HepG2 (cell line): ENCODE measurements around the gene BCAS4. TPM values are rescaled to one million over a fixed set of nuclear protein-coding genes. Genes with fewer than 3 reads are reported as not detected.

Experiments used
- EZH2 ChIP-seq: conservative IDR thresholded peaks from 2 replicates; pipeline ENCODE4 v1.6.1; 2012; ENCODE audit warnings: mild to moderate bottlenecking, low read depth, low read length, moderate library complexity
- PAXIP1 ChIP-seq: sonication (generic); formaldehyde crosslinking; conservative IDR thresholded peaks from 2 replicates; pipeline ENCODE4 v1.4.0; 2020; ENCODE audit warnings: mild to moderate bottlenecking, missing genetic modification reagents, moderate library complexity
- POLR2AphosphoS5 ChIP-seq: IDR thresholded peaks from 2 replicates; pipeline ENCODE4 v1.6.1; 2012; ENCODE audit warnings: low read depth, low read length
- SALL1 ChIP-seq: sonication (generic); formaldehyde crosslinking; IDR thresholded peaks from 2 replicates; pipeline ENCODE4 v1.8.0; 2022; ENCODE audit warnings: mild to moderate bottlenecking, missing genetic modification reagents
- SIX4 ChIP-seq: sonication (generic); formaldehyde crosslinking; IDR thresholded peaks from 2 replicates; pipeline ENCODE4 v1.4.0; 2020; ENCODE audit warnings: missing genetic modification reagents
- SP2 ChIP-seq: sonication (generic); formaldehyde crosslinking; IDR thresholded peaks from 2 replicates; pipeline ENCODE4 v1.5.1; 2020; ENCODE audit warnings: mild to moderate bottlenecking, missing genetic modification reagents
- TIGD3 ChIP-seq: sonication (generic); formaldehyde crosslinking; IDR thresholded peaks from 2 replicates; pipeline ENCODE4 v1.5.1; 2020; ENCODE audit warnings: mild to moderate bottlenecking, missing genetic modification reagents, borderline replicate concordance
- ZBED4 ChIP-seq: sonication (generic); formaldehyde crosslinking; IDR thresholded peaks from 2 replicates; pipeline ENCODE4 v1.4.0; 2020; ENCODE audit warnings: missing genetic modification reagents, borderline replicate concordance
- ZBTB43 ChIP-seq: sonication (generic); formaldehyde crosslinking; conservative IDR thresholded peaks from 2 replicates; pipeline ENCODE4 v1.4.0; 2020; ENCODE audit warnings: missing genetic modification reagents
- ZFX ChIP-seq: sonication (generic); formaldehyde crosslinking; IDR thresholded peaks from 2 replicates; pipeline ENCODE4 v1.4.0; 2020; ENCODE audit warnings: mild to moderate bottlenecking, low read depth, missing genetic modification reagents, moderate library complexity
- ZNF121 ChIP-seq: sonication (generic); formaldehyde crosslinking; IDR thresholded peaks from 2 replicates; pipeline ENCODE4 v1.5.0; 2020; ENCODE audit warnings: mild to moderate bottlenecking, missing genetic modification reagents
- ZNF207 ChIP-seq: fragments of 450-650 bp; IDR thresholded peaks from 2 replicates; pipeline ENCODE4 v1.6.1; 2016; ENCODE audit warnings: antibody characterized with exemption, borderline replicate concordance
- ZNF276 ChIP-seq: sonication (generic); formaldehyde crosslinking; IDR thresholded peaks from 2 replicates; pipeline ENCODE4 v1.4.0; 2020; ENCODE audit warnings: mild to moderate bottlenecking, low read depth, missing genetic modification reagents
- ZNF343 ChIP-seq: sonication (generic); formaldehyde crosslinking; IDR thresholded peaks from 2 replicates; pipeline ENCODE4 v1.4.0; 2020; ENCODE audit warnings: mild to moderate bottlenecking, missing genetic modification reagents
- ZNF501 ChIP-seq: sonication (generic); formaldehyde crosslinking; IDR thresholded peaks from 2 replicates; pipeline ENCODE4 v1.5.1; 2020; ENCODE audit warnings: mild to moderate bottlenecking, moderate library complexity, missing genetic modification reagents
- ZNF660 ChIP-seq: sonication (generic); formaldehyde crosslinking; IDR thresholded peaks from 2 replicates; pipeline ENCODE4 v1.5.1; 2020; ENCODE audit warnings: mild to moderate bottlenecking, low read depth, missing genetic modification reagents, borderline replicate concordance
- polyA plus RNA-seq, 8 experiments: library from polyadenylated mRNA; depleted of rRNA in 3 of 8; stranded (reverse) in 7 of 8; unstranded in 1 of 8; fragments of >200 nt; fragmentation: Illumina TruSeq in 4 of 8; extraction: Trizol in 4 of 8; gene quantifications; 2 replicates each; pipeline versions ENCODE4 v1.2.1 to v1.2.3, GENCODE V29; 2011 to 2016; ENCODE audit warnings: low read depth in 4 of 8, missing spikeins in 1 of 8, mixed read lengths in 1 of 8; ENCODE audit not compliant: insufficient read depth in 1 of 8
- total RNA-seq, 5 experiments: library from RNA; depleted of rRNA; stranded (reverse); fragments of >200 nt; fragmentation: Illumina TruSeq; extraction: Trizol; gene quantifications; 2 replicates each; pipeline ENCODE4 v1.2.3, GENCODE V29; 2016; ENCODE audit warnings: low read depth in 1 of 5

BCAS4 gene
- total and polyA plus RNA-seq, 2 of the 13 experiments (the other 11 are each of a cell fraction or from before 2014, with no cell fraction given): 7.2 to 8.0 TPM

- TF ChIP-seq SP2 (0 out of 2 replicates have a peak, but pooled peaks have one; percentile 33), ZNF501 (CRISPR knock-in tag) (no peak), SIX4 (peak; percentile 87), ZBTB43 (CRISPR knock-in tag) (no peak), ZNF343 (CRISPR knock-in tag) (peak; percentile 51; the same call in 1 of the 2 replicates), SALL1 (CRISPR knock-in tag) (peak; percentile 19; the same call in 1 of the 2 replicates), ZFX (peak; percentile 68), ZNF276 (CRISPR knock-in tag) (peak; percentile 69; the same call in 1 of the 2 replicates), ZNF121 (no peak), ZNF660 (CRISPR knock-in tag) (no peak), POLR2AphosphoS5 (peak; percentile 35; the same call in 1 of the 2 replicates), PAXIP1 (CRISPR knock-in tag) (peak; percentile 17; the same call in 1 of the 2 replicates), EZH2 (no peak), ZNF207 (no peak), TIGD3 (CRISPR knock-in tag) (no peak), ZBED4 (CRISPR knock-in tag) (0 out of 2 replicates have a peak, but pooled peaks have one; percentile 36)
These were observed 75.8 kb downstream of the BCAS4 start (continued) for GRCh38 chr20:50870561-50871161.
